SK-N-SH treated with all-trans-retinoic acid at 6 μM for 48 hours (cell line): ENCODE results near the gene SCFD2.

Source experiments
- ATAC-seq: fragments of 200-7000 bp; cut with Tn5 transposase; 3 replicates; pipeline ENCODE4 v1.9.1; 2020; ENCODE audit warnings: mild to moderate bottlenecking, moderate library complexity
- BACH2 ChIP-seq: fragments of 250-450 bp; sonication (Bioruptor Pico); IDR thresholded peaks from 2 replicates; pipeline ENCODE4 v1.9.0; 2021; ENCODE audit warnings: mild to moderate bottlenecking, borderline replicate concordance
- CSRNP3 ChIP-seq: fragments of 250-450 bp; sonication (Bioruptor Pico); IDR thresholded peaks from 2 replicates; pipeline ENCODE4 v1.5.1; 2021; ENCODE audit warnings: mild to moderate bottlenecking, moderate library complexity
- ESRRG ChIP-seq: fragments of 250-450 bp; sonication (Bioruptor Pico); IDR thresholded peaks from 2 replicates; pipeline ENCODE4 v1.6.1; 2021; ENCODE audit warnings: mild to moderate bottlenecking
- GLIS3 ChIP-seq: fragments of 250-450 bp; sonication (Bioruptor Pico); IDR thresholded peaks from 2 replicates; pipeline ENCODE4 v1.5.0; 2020; ENCODE audit warnings: mild to moderate bottlenecking, moderate library complexity
- ISL1 ChIP-seq: fragments of 250-450 bp; sonication (Bioruptor Pico); IDR thresholded peaks from 2 replicates; pipeline ENCODE4 v2.1.2; 2022; ENCODE audit warnings: mild to moderate bottlenecking, moderate library complexity
- OSR1 ChIP-seq: fragments of 250-450 bp; sonication (Bioruptor Pico); IDR thresholded peaks from 2 replicates; pipeline ENCODE4 v1.8.0; 2022; ENCODE audit warnings: moderate library complexity, mild to moderate bottlenecking, inconsistent platforms
- PATZ1 ChIP-seq: fragments of 250-450 bp; sonication (Bioruptor Pico); IDR thresholded peaks from 2 replicates; pipeline ENCODE4 v1.8.0; 2020; ENCODE audit warnings: mild to moderate bottlenecking, moderate library complexity, borderline replicate concordance
- PPARA ChIP-seq: fragments of 250-450 bp; sonication (Bioruptor Pico); IDR thresholded peaks from 2 replicates; pipeline ENCODE4 v1.5.0; 2020; ENCODE audit warnings: mild to moderate bottlenecking, borderline replicate concordance
- RARB ChIP-seq: fragments of 250-450 bp; sonication (Bioruptor Pico); IDR thresholded peaks from 2 replicates; pipeline ENCODE4 v1.8.0; 2021; ENCODE audit warnings: mild to moderate bottlenecking, moderate library complexity
- SNAI2 ChIP-seq: fragments of 250-450 bp; sonication (Bioruptor Pico); IDR thresholded peaks from 2 replicates; pipeline ENCODE4 v1.5.0; 2020; ENCODE audit warnings: mild to moderate bottlenecking, moderate library complexity
- TCF4 ChIP-seq: fragments of 250-450 bp; sonication (Bioruptor Pico); IDR thresholded peaks from 2 replicates; pipeline ENCODE4 v1.8.0; 2021; ENCODE audit warnings: mild to moderate bottlenecking, moderate library complexity, borderline replicate concordance
- TOX ChIP-seq: fragments of 250-450 bp; sonication (Bioruptor Pico); IDR thresholded peaks from 2 replicates; pipeline ENCODE4 v1.8.0; 2021; ENCODE audit warnings: mild to moderate bottlenecking, moderate library complexity, borderline replicate concordance
- TSHZ2 ChIP-seq: fragments of 250-450 bp; sonication (Bioruptor Pico); IDR thresholded peaks from 2 replicates; pipeline ENCODE4 v1.5.0; 2020; ENCODE audit warnings: mild to moderate bottlenecking, moderate library complexity
- ZC3H10 ChIP-seq: fragments of 250-450 bp; sonication (Bioruptor Pico); IDR thresholded peaks from 2 replicates; pipeline ENCODE4 v1.5.1; 2021; ENCODE audit warnings: mild to moderate bottlenecking, moderate library complexity
- ZFP3 ChIP-seq: fragments of 250-450 bp; sonication (Bioruptor Pico); IDR thresholded peaks from 2 replicates; pipeline ENCODE4 v1.5.0; 2020; ENCODE audit warnings: mild to moderate bottlenecking, moderate library complexity
- ZFP30 ChIP-seq: fragments of 450-650 bp; formaldehyde crosslinking; IDR thresholded peaks from 2 replicates; pipeline ENCODE4 v1.5.0; 2022; ENCODE audit warnings: mild to moderate bottlenecking, moderate library complexity
- ZNF565 ChIP-seq: fragments of 450-650 bp; formaldehyde crosslinking; conservative IDR thresholded peaks from 2 replicates; pipeline ENCODE4 v1.5.0; 2020; ENCODE audit warnings: low read depth, mild to moderate bottlenecking, moderate library complexity
- ZNF70 ChIP-seq: fragments of 450-650 bp; formaldehyde crosslinking; IDR thresholded peaks from 2 replicates; pipeline ENCODE4 v1.5.0; 2020; ENCODE audit warnings: mild to moderate bottlenecking, moderate library complexity
- ZNF8 ChIP-seq: fragments of 450-650 bp; formaldehyde crosslinking; IDR thresholded peaks from 2 replicates; pipeline ENCODE4 v1.5.0; 2020; ENCODE audit warnings: mild to moderate bottlenecking, moderate library complexity
- TF ChIP-seq, protein P1 (sequence below): fragments of 250-450 bp; sonication (Bioruptor Pico); IDR thresholded peaks from 2 replicates; pipeline ENCODE4 v1.8.0; 2021; ENCODE audit warnings: low read depth, mild to moderate bottlenecking, moderate library complexity, borderline replicate concordance

The SCFD2 gene

DNA sequence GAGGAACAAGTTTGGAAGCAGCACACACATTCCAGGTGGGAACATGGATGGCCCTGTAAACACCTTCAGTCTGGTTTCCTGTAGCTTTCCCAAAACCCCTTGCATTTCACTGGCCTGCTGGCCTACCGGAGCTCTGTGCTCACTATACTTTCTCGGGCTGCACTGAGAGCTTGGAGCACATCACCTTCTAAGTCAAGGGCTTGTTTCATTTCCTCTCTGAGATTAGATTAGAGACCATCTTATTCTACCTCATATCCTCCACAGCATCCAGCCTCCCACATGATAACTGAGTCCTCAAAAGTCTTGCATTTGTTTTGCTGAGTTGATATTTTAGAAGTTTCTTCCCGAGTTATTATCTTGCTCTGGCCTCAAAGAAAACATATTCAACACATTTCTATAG is 356.0 kb downstream of the SCFD2 start:
- ATAC-seq: no peak
- TF ChIP-seq, protein P1, sequence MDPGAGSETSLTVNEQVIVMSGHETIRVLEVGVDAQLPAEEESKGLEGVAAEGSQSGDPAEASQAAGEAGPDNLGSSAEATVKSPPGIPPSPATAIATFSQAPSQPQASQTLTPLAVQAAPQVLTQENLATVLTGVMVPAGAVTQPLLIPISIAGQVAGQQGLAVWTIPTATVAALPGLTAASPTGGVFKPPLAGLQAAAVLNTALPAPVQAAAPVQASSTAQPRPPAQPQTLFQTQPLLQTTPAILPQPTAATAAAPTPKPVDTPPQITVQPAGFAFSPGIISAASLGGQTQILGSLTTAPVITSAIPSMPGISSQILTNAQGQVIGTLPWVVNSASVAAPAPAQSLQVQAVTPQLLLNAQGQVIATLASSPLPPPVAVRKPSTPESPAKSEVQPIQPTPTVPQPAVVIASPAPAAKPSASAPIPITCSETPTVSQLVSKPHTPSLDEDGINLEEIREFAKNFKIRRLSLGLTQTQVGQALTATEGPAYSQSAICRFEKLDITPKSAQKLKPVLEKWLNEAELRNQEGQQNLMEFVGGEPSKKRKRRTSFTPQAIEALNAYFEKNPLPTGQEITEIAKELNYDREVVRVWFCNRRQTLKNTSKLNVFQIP (CRISPR knock-in tag): no peak
- no peak for TF ChIP-seq TSHZ2 (CRISPR knock-in tag)

DNA sequence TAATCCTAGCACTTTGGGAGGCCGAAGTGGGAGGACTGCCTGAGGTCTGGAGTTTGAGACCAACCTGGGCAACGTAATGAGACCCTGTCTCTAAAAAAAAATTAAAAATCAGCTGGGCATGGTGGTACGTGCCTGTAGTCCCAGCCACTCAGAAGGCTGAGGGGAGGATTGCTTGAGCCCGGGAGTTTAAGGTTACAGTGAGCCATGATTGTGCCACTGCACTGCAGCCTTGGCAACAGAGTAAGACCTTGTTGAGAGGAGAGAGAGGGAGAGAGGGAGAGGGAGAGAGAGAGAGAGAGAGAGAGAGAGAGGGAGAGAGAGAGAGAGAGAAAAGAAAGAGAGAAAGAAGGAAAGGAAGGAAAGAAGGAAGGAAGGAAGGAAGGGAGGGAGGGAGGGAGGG is 358.8 kb downstream of the SCFD2 start:
- TF ChIP-seq, protein P1 (CRISPR knock-in tag): no peak
- TF ChIP-seq SNAI2 (CRISPR knock-in tag) (no peak), ZNF70 (CRISPR knock-in tag) (no peak), ISL1 (CRISPR knock-in tag) (no peak), GLIS3 (CRISPR knock-in tag) (no peak), PPARA (CRISPR knock-in tag) (no peak), ZNF565 (no peak)
- ATAC-seq: no peak

- no peak for ATAC-seq
- TF ChIP-seq ISL1 (CRISPR knock-in tag) (no peak), PATZ1 (CRISPR knock-in tag) (no peak), TCF4 (no peak), ZNF70 (CRISPR knock-in tag) (no peak), BACH2 (CRISPR knock-in tag) (no peak), ZNF8 (CRISPR knock-in tag) (no peak), GLIS3 (CRISPR knock-in tag) (no peak)
Measured at GRCh38 chr4:53005808-53006207, 360.1 kb downstream of the SCFD2 start.

DNA sequence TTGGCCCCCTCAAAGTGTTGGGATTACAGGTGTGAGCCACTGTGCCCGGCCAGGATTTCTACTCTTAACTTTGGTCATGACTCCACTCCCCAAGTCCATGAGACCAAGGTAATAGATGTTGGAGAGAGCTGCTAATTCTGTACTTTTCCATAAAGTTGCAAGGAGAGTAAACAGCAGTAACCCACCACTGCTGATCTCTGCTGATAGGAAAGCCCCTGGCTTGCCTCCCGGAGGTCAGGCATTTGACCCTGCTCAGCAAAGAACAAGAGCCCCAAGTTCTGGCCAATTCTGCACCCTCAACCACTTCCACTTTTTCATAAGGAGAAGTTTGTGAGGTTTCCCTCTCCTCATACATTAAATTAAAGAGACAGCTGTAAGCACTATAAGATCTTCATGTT is 360.7 kb downstream of the SCFD2 start:
- ATAC-seq: no peak
- TF ChIP-seq ESRRG (no peak), ZC3H10 (CRISPR knock-in tag) (no peak), BACH2 (CRISPR knock-in tag) (no peak), TOX (CRISPR knock-in tag) (no peak), ISL1 (CRISPR knock-in tag) (no peak), PPARA (CRISPR knock-in tag) (no peak), TCF4 (no peak), ZFP3 (CRISPR knock-in tag) (no peak), ZFP30 (CRISPR knock-in tag) (no peak), ZNF70 (CRISPR knock-in tag) (no peak), CSRNP3 (CRISPR knock-in tag) (no peak), RARB (no peak), ZNF8 (CRISPR knock-in tag) (no peak), SNAI2 (CRISPR knock-in tag) (no peak), OSR1 (CRISPR knock-in tag) (no peak), TSHZ2 (CRISPR knock-in tag) (no peak)
- TF ChIP-seq, protein P1 (CRISPR knock-in tag): no peak
